ENCODE data around the gene FBF1.

- TF ChIP-seq CTCF (IDR thresholded peaks at IDR 0.05 in 4 of 5, conservative IDR thresholded peaks at IDR 0.05 in 1 of 5) (no peak), POLR2A (IDR thresholded peaks at IDR 0.05) (no peak)
These were observed 1.6 kb upstream of the FBF1 start for GRCh38 chr17:75942473-75942872.
